HepG2 (cell line): ENCODE data around the gene MLXIPL. TPM values are rescaled to one million over a fixed set of nuclear protein-coding genes. Genes with fewer than 3 reads are reported as not detected.
"Not testable (repeated sequence)": the region's sequence is repeated elsewhere in the genome, so short reads cannot be mapped to it uniquely, and the experiment has no call there.

Experiments
- ATAC-seq: fragments of 200-7000 bp; cut with Tn5 transposase; 3 replicates; pipeline ENCODE4 v1.9.1; 2020; ENCODE audit warnings: mild to moderate bottlenecking, moderate library complexity
- BruUV-seq: library from RNA; stranded (reverse); fragments of 400-500 nt; replicated peaks from 2 replicates; lab custom pipeline; 2021; lab: Mats Ljungman, UMichigan
- CTCF ChIA-PET: fragments of 300-600 bp; formaldehyde crosslinking; extraction: SDS; loops from one replicate; lab custom pipeline; 2021; ENCODE audit warnings: low total read pairs, inconsistent platforms, low intra/inter-chr PET ratio; lab: Yijun Ruan, JAX
- POLR2A ChIA-PET: fragments of 350-600 bp; sonication (Branson Sonifier 250); formaldehyde crosslinking; loops from one replicate; lab custom pipeline; 2020; ENCODE audit warnings: antibody characterized with exemption, inconsistent platforms; lab: Yijun Ruan, JAX
- DNase-seq: peaks from one replicate; pipeline ENCODE4 v3.0.0-alpha.2; 2015; ENCODE audit warnings: low spot score
- FAIRE-seq: peaks from 3 replicates; lab custom pipeline; 2011; peaks lifted over from hg19 to GRCh38; lab: Jason Lieb, UNC
- H2AFZ ChIP-seq: one replicate; pipeline ENCODE4 v1.6.1; 2011; ENCODE audit warnings: low read length, inconsistent platforms
- H3K27ac ChIP-seq: fragments of 300-600 bp; 3 replicates; pipeline ENCODE4 v1.8.0; 2011; ENCODE audit warnings: mixed run types, mild to moderate bottlenecking, mixed read lengths, low read length, inconsistent platforms; ENCODE audit not compliant: insufficient read depth; ENCODE audit errors: extremely low read length
- H3K27me3 ChIP-seq, 2 experiments: fragments of 200-600 bp in 1 of 2; 2 replicates in 1 of 2; 3 replicates in 1 of 2; pipeline versions ENCODE4 v1.6.0 to v1.8.0; 2011; ENCODE audit warnings: low read length in 2 of 2, mild to moderate bottlenecking in 2 of 2, moderate library complexity in 2 of 2, inconsistent platforms in 1 of 2; ENCODE audit not compliant: insufficient read depth in 2 of 2, control insufficient read depth in 1 of 2
- H3K36me3 ChIP-seq, 2 experiments: fragments of 200-600 bp in 1 of 2; replicated peaks in 1 of 2; 2 replicates in 1 of 2; 3 replicates in 1 of 2; pipeline versions ENCODE4 v1.5.1 to v1.8.0; 2011; ENCODE audit warnings: low read length in 2 of 2, inconsistent platforms in 1 of 2; ENCODE audit not compliant: insufficient read depth in 2 of 2, control insufficient read depth in 1 of 2
- H3K4me1 ChIP-seq: 2 replicates; pipeline ENCODE4 v1.5.1; 2012; ENCODE audit warnings: low read length, inconsistent platforms; ENCODE audit not compliant: insufficient read depth
- H3K4me2 ChIP-seq: 2 replicates; pipeline ENCODE4 v1.6.0; 2011; ENCODE audit warnings: low read depth, low read length, inconsistent platforms
- H3K4me3 ChIP-seq, 3 experiments: fragments of 200-600 bp in 1 of 3; sonication (generic), shearing (Covaris generic) in 1 of 3; replicated peaks in 1 of 3; 2 replicates each; pipeline ENCODE4 v1.5.1; 2011 to 2016; ENCODE audit warnings: low read length in 3 of 3, inconsistent platforms in 2 of 3, low read depth in 2 of 3, mild to moderate bottlenecking in 2 of 3, control low read depth in 1 of 3, mixed read lengths in 1 of 3; ENCODE audit not compliant: insufficient read depth in 1 of 3
- H3K79me2 ChIP-seq: one replicate; pipeline ENCODE4 v1.6.1; 2011; ENCODE audit warnings: low read length, inconsistent platforms; ENCODE audit not compliant: insufficient read depth
- H3K9ac ChIP-seq: 2 replicates; pipeline ENCODE4 v1.6.0; 2011; ENCODE audit warnings: mild to moderate bottlenecking, low read depth, low read length, inconsistent platforms; ENCODE audit not compliant: insufficient read depth
- H3K9me3 ChIP-seq: 2 replicates; pipeline ENCODE4 v1.5.1; 2012; ENCODE audit warnings: mild to moderate bottlenecking, low read length
- H4K20me1 ChIP-seq: 2 replicates; pipeline ENCODE4 v1.6.0; 2011; ENCODE audit warnings: inconsistent platforms, mild to moderate bottlenecking, low read length, moderate library complexity; ENCODE audit not compliant: insufficient read depth
- FOXO4 ChIP-seq: sonication (generic); formaldehyde crosslinking; conservative IDR thresholded peaks from 2 replicates; pipeline ENCODE4 v1.8.1; 2023; ENCODE audit warnings: missing genetic modification reagents
- TAF15 ChIP-seq: fragments of 200-400 bp; formaldehyde crosslinking; IDR thresholded peaks from one replicate; pipeline ENCODE4 v1.6.1; 2018; ENCODE audit warnings: mild to moderate bottlenecking, low read depth, low read length; ENCODE audit not compliant: poor library complexity, severe bottlenecking
- ZFP36 ChIP-seq: fragments of 150-350 bp; IDR thresholded peaks from 2 replicates; pipeline ENCODE4 v1.6.1; 2018; ENCODE audit warnings: borderline replicate concordance, low read length, low read depth; ENCODE audit not compliant: partially characterized antibody
- ZNF607 ChIP-seq: sonication (generic); formaldehyde crosslinking; IDR thresholded peaks from 2 replicates; pipeline ENCODE4 v1.5.1; 2020; ENCODE audit warnings: missing genetic modification reagents, mild to moderate bottlenecking, borderline replicate concordance
- ZNF687 ChIP-seq: sonication (generic); formaldehyde crosslinking; IDR thresholded peaks from 2 replicates; pipeline ENCODE4 v1.5.1; 2020; ENCODE audit warnings: mild to moderate bottlenecking, missing genetic modification reagents, moderate library complexity
- WGBS: methylation state at CpG from one replicate; pipeline ENCODE4 v1.1.6; 2017; ENCODE audit warnings: low lambda C conversion rate; 5-methylcytosine and 5-hydroxymethylcytosine counted together
- in situ Hi-C: cut with HindIII; loops from 2 replicates; pipeline ENCODE4 v1.10.0; 2017; ENCODE audit warnings: low pct_unique_long_range_greater_than_20kb; ENCODE audit not compliant: extremely low pct_ligation_motif_present
- intact Hi-C: fragments of 100-400 bp; cut with micrococcal nuclease; formaldehyde crosslinking; loops from one replicate; pipeline ENCODE4 v1.10.0; 2022; ENCODE audit not compliant: unreplicated experiment
- polyA plus RNA-seq, 8 experiments: library from polyadenylated mRNA; depleted of rRNA in 3 of 8; stranded (reverse) in 7 of 8; unstranded in 1 of 8; fragments of >200 nt; fragmentation: Illumina TruSeq in 4 of 8; extraction: Trizol in 4 of 8; gene quantifications; 2 replicates each; pipeline versions ENCODE4 v1.2.1 to v1.2.3, GENCODE V29; 2011 to 2016; ENCODE audit warnings: low read depth in 4 of 8, missing spikeins in 1 of 8, mixed read lengths in 1 of 8; ENCODE audit not compliant: insufficient read depth in 1 of 8
- total RNA-seq, 5 experiments: library from RNA; depleted of rRNA; stranded (reverse); fragments of >200 nt; fragmentation: Illumina TruSeq; extraction: Trizol; gene quantifications; 2 replicates each; pipeline ENCODE4 v1.2.3, GENCODE V29; 2016; ENCODE audit warnings: low read depth in 1 of 5

Gene MLXIPL
- total and polyA plus RNA-seq, 2 of the 13 experiments (the other 11 are each of a cell fraction or from before 2014, with no cell fraction given) = 51.6 to 60.1 TPM

- H3K4me2 ChIP-seq, BruUV-seq, ATAC-seq, intact Hi-C loops, H3K9me3 ChIP-seq, H3K4me3 ChIP-seq, H3K27me3 ChIP-seq, FAIRE-seq, DNase-seq: not testable (repeated sequence)
- peaks cover 13% of the 10 kb centered on the region for H3K79me2 ChIP-seq
- peaks cover 23% of the 10 kb centered on the region for H4K20me1 ChIP-seq
- CTCF ChIA-PET = interaction anchor here (1.7 to 2.8 kb wide), 3 partner anchors 60 to 127 kb away, joined by 4 to 14 read pairs (median 12); partner anchors contain the start of gene VPS37D
- POLR2A ChIA-PET = interaction anchor here (0.8 to 19.7 kb wide), 5 partner anchors 11 to 118 kb away, joined by 3 to 416 read pairs (median 7); partner anchors contain the start of genes MLXIPL and VPS37D
- TF ChIP-seq ZFP36 (peak; percentile 67), FOXO4 (CRISPR knock-in tag) (0 out of 2 replicates have a peak, but pooled peaks have one; percentile 10)
- TF ChIP-seq, all 625 proteins: peak for 2; not testable (repeated sequence) for 623
- peaks cover 12 to 34% of the 10 kb centered on the region in 2 experiments for H3K36me3 ChIP-seq
- not testable (repeated sequence) for H3K9ac ChIP-seq, H2AFZ ChIP-seq, H3K27ac ChIP-seq
- WGBS = 93% methylated on average over 5 of the region's 5 CpGs
- H3K4me1 ChIP-seq = peaks cover 48% of the 10 kb centered on the region
- in situ Hi-C loops = loop anchor here (5.0 kb wide), 1 partner anchor 110 kb away; the partner anchor contains the start of gene STX1A
Observed at GRCh38 chr7:73607692-73607983, 16.7 kb downstream of the MLXIPL start.

- Histone ChIP-seq H4K20me1 (peaks cover 23% of the 10 kb centered on the region), H3K4me3 (no peak overlapping the region), H3K36me3 (peaks cover 10 to 34% of the 10 kb centered on the region in 2 experiments), H3K4me1 (peaks cover 42% of the 10 kb centered on the region), H3K9ac (no peak overlapping the region), H3K9me3 (no peaks in the 10 kb centered on the region), H3K4me2 (no peak overlapping the region), H3K79me2 (peaks cover 13% of the 10 kb centered on the region), H3K27ac (no peak overlapping the region), H3K27me3 (no peaks in the 10 kb centered on the region), H2AFZ (no peak overlapping the region)
- intact Hi-C loops = no loop called here
- CTCF ChIA-PET = interaction anchor here (1.7 to 2.8 kb wide), 3 partner anchors 61 to 127 kb away, joined by 4 to 14 read pairs (median 12); partner anchors contain the start of gene VPS37D
- in situ Hi-C loops = loop anchor here (5.0 kb wide), 1 partner anchor 110 kb away; the partner anchor contains the start of gene STX1A
- WGBS = 75% methylated on average over 21 of the region's 36 CpGs
- POLR2A ChIA-PET = interaction anchor here (0.8 to 19.7 kb wide), 7 partner anchors 12 to 118 kb away, joined by 3 to 416 read pairs (median 3); partner anchors contain the start of genes MLXIPL and VPS37D
- FAIRE-seq = no peak
- BruUV-seq = no TSS peak
- peak; percentile 33 for DNase-seq
- peak; percentile 40 for ATAC-seq
- TF ChIP-seq TAF15 (peak; percentile 37), ZNF607 (CRISPR knock-in tag) (no peak), ZNF687 (peak; percentile 62)
Observed at GRCh38 chr7:73606801-73607691, 17.3 kb downstream of the MLXIPL start.
